Measurements from ENCODE around the gene PARL. TPM values are rescaled to one million over a fixed set of nuclear protein-coding genes. Genes with fewer than 3 reads are reported as not detected.

Gene PARL
- total and polyA plus RNA-seq, 9 of the 15 experiments (the other 6 are each of a cell fraction or from before 2014, with no cell fraction given) = 39.5 to 82.4 (median 57.4) TPM

GRCh38 chr3:183781246-183781645 lies 103.4 kb downstream of the PARL start:
- DNase-seq (ENCODE audit: extremely low read depth in 1 of 4, low spot score in 3 of 4) (no peak), ATAC-seq (no peak), FAIRE-seq (no peak)
- 90% methylated on average over 6 of the region's 6 CpGs for WGBS (ENCODE audit: insufficient coverage, low coverage, missing lambda C conversion rate)
- CTCF ChIA-PET (ENCODE audit: low intra/inter-chr PET ratio) = no interaction called here
- Histone ChIP-seq H3K27me3 (ENCODE audit: control insufficient read depth in 2 of 2, insufficient read depth in 2 of 2, low read length in 2 of 2) (no peaks in the 10 kb centered on the region), H3K9ac (ENCODE audit: insufficient read depth in 1 of 2, low read depth in 2 of 2, low read length in 2 of 2) (no peak overlapping the region; a peak in 1 of 4 replicates), H3K36me3 (ENCODE audit: control insufficient read depth, insufficient read depth, low read length) (peaks cover 68% of the 10 kb centered on the region), H3K27ac (ENCODE audit: extremely low read depth, low read depth, low read length) (no peak overlapping the region), H3K9me1 (ENCODE audit: control insufficient read depth, insufficient read depth, low read length) (no peaks in the 10 kb centered on the region), H3K79me2 (ENCODE audit: control insufficient read depth, insufficient read depth, low read length) (no peaks in the 10 kb centered on the region), H4K20me1 (replicated peaks; ENCODE audit: control insufficient read depth, insufficient read depth, low read length) (no peaks in the 10 kb centered on the region), H3K9me3 (replicated peaks; ENCODE audit: control insufficient read depth, insufficient read depth, low read depth, low read length) (no peaks in the 10 kb centered on the region), H3K4me3 (no peak overlapping the region), H3K4me1 (replicated peaks in 1 of 2; ENCODE audit: control insufficient read depth in 2 of 2, insufficient read depth in 2 of 2, low read length in 2 of 2) (no peaks in the 10 kb centered on the region; a peak in 1 of 5 replicates), H2AFZ (ENCODE audit: low read depth, low read length) (no peak overlapping the region), H3K4me2 (ENCODE audit: insufficient read depth, low read length) (no peak overlapping the region)
- POLR2A ChIA-PET = interaction anchor here (0.6 kb wide), 1 partner anchor 396 kb away, joined by 3 read pairs; no protein-coding TSS in a partner anchor
- in situ Hi-C loops (cut with MboI) (no loop called here), intact Hi-C loops (cut with micrococcal nuclease) (no loop called here)
- BruUV-seq (replicated peaks) = no TSS peak
- no peak for TF ChIP-seq MCM5 (IDR thresholded peaks at IDR 0.05; ENCODE audit: low read depth)
- TF ChIP-seq ZNF197 (CRISPR knock-in tag; IDR thresholded peaks at IDR 0.05; ENCODE audit: low read depth) = no peak
- TF ChIP-seq ZBTB7A (IDR thresholded peaks at IDR 0.05; ENCODE audit: borderline replicate concordance, control insufficient read depth, low read depth, low read length) = no peak
- TF ChIP-seq PML (IDR thresholded peaks at IDR 0.05; ENCODE audit: low read length) = no peak
- no peak for TF ChIP-seq GATAD2A (IDR thresholded peaks at IDR 0.05)
- no peak for TF ChIP-seq SOX6 (IDR thresholded peaks at IDR 0.05)
- TF ChIP-seq ATF4 (CRISPR knock-in tag; IDR thresholded peaks at IDR 0.05) = no peak
- TF ChIP-seq MEIS2 (IDR thresholded peaks at IDR 0.05; ENCODE audit: partially characterized antibody) = no peak
- no peak for TF ChIP-seq ARID4B (CRISPR knock-in tag; IDR thresholded peaks at IDR 0.05)
- TF ChIP-seq ZEB2 (IDR thresholded peaks at IDR 0.05) = no peak
- TF ChIP-seq RBFOX2 (IDR thresholded peaks at IDR 0.05; ENCODE audit: low read depth, low read length) = no peak
- no peak for TF ChIP-seq ZBTB2 (IDR thresholded peaks at IDR 0.05)
